Body of pancreas (tissue), 4 donors: ENCODE measurements around the gene ACSL1.

Source experiments
- CTCF ChIP-seq, 7 experiments: fragments of 450-650 bp in 4 of 7; fragments of 200-600 bp in 3 of 7; sonication (generic) in 3 of 7; IDR thresholded peaks; one replicate each; pipeline ENCODE4 v1.5.1; 2016 to 2019; ENCODE audit warnings: antibody characterized with exemption in 7 of 7
- POLR2A ChIP-seq, 3 donors: fragments of 450-650 bp; IDR thresholded peaks; one replicate each; pipeline ENCODE4 v1.6.1; 2016; ENCODE audit warnings: antibody characterized with exemption in 3 of 3, mild to moderate bottlenecking in 2 of 3

- TF ChIP-seq CTCF (IDR thresholded peaks at IDR 0.05) (peak in 1 of 7 experiments; percentile 6), POLR2A (IDR thresholded peaks at IDR 0.05) (peak in 1 of 3 donors; percentile 6)
These were observed 86.2 kb downstream of the ACSL1 start for GRCh38 chr4:184739575-184739974.
